Chondrocyte (in vitro differentiated cells): ENCODE data around the gene MRAP. TPM values are rescaled to one million over a fixed set of nuclear protein-coding genes. Genes with fewer than 3 reads are reported as not detected.
A peak's percentile ranks its signal among the peaks of the same experiment; 100 is the strongest.

Source experiments
- DNase-seq: peaks from one replicate; pipeline ENCODE4 v3.0.0; 2021; ENCODE audit warnings: mixed read lengths, low spot score
- H3K27ac Mint-ChIP-seq: one replicate; pipeline ENCODE4 v1.8.0; 2021; ENCODE audit warnings: mild to moderate bottlenecking, moderate library complexity, mixed read lengths; ENCODE audit not compliant: unreplicated experiment
- H3K27me3 Mint-ChIP-seq: 2 replicates; pipeline ENCODE4 v1.8.0; 2021; ENCODE audit warnings: low read depth, mixed read lengths
- H3K36me3 Mint-ChIP-seq: 2 replicates; pipeline ENCODE4 v1.8.0; 2021; ENCODE audit warnings: low read depth, mixed read lengths
- H3K4me1 Mint-ChIP-seq: 2 replicates; pipeline ENCODE4 v1.8.0; 2021; ENCODE audit warnings: low read depth, mild to moderate bottlenecking, mixed read lengths
- H3K4me3 Mint-ChIP-seq: one replicate; pipeline ENCODE4 v1.8.0; 2021; ENCODE audit warnings: mild to moderate bottlenecking, moderate library complexity, mixed read lengths; ENCODE audit not compliant: unreplicated experiment
- H3K9me3 Mint-ChIP-seq: 2 replicates; pipeline ENCODE4 v1.8.0; 2021; ENCODE audit warnings: low read depth, mixed read lengths
- CTCF ChIP-seq: fragments of 200-600 bp; sonication (generic); IDR thresholded peaks from 2 replicates; pipeline ENCODE4 v1.5.0; 2021; ENCODE audit warnings: antibody characterized with exemption, mild to moderate bottlenecking, moderate library complexity
- total RNA-seq: library from RNA; stranded (reverse); gene quantifications from 3 replicates; pipeline ENCODE4 v1.2.1, GENCODE V29; 2021

MRAP gene
- total RNA-seq, 1 donor from 2014 or later, result not detected

GRCh38 chr21:32338209-32338921, 39.7 kb downstream of the MRAP start:
- no peak for DNase-seq
- no peaks in the 10 kb centered on the region for H3K27me3 Mint-ChIP-seq
- peaks cover 2% of the 10 kb centered on the region for H3K9me3 Mint-ChIP-seq
- no peak for TF ChIP-seq CTCF
- H3K4me1 Mint-ChIP-seq, result peaks cover 49% of the 10 kb centered on the region
- peaks cover 35% of the 10 kb centered on the region for H3K36me3 Mint-ChIP-seq
- peak overlapping the region; percentile 42 for H3K27ac Mint-ChIP-seq
- H3K4me3 Mint-ChIP-seq, result no peak overlapping the region

- no peak for TF ChIP-seq CTCF
- Mint-ChIP-seq H3K9me3 (peaks cover 17% of the 10 kb centered on the region), H3K27ac (peak overlapping the region; percentile 58), H3K27me3 (no peaks in the 10 kb centered on the region), H3K4me1 (peaks cover 33% of the 10 kb centered on the region), H3K36me3 (peaks cover 49% of the 10 kb centered on the region), H3K4me3 (no peak overlapping the region)
- DNase-seq, result no peak
Observed at GRCh38 chr21:32340863-32341848, 42.5 kb downstream of the MRAP start.

GRCh38 chr21:32346951-32347350, 48.3 kb downstream of the MRAP start:
- peaks cover 17% of the 10 kb centered on the region for H3K9me3 Mint-ChIP-seq
- H3K27ac Mint-ChIP-seq, result no peak overlapping the region
- no peak overlapping the region for H3K4me3 Mint-ChIP-seq
- TF ChIP-seq CTCF, result no peak
- peaks cover 60% of the 10 kb centered on the region for H3K36me3 Mint-ChIP-seq
- no peaks in the 10 kb centered on the region for H3K4me1 Mint-ChIP-seq
- no peak for DNase-seq
- H3K27me3 Mint-ChIP-seq, result no peaks in the 10 kb centered on the region

- Mint-ChIP-seq H3K27ac (no peak overlapping the region), H3K36me3 (peaks cover 62% of the 10 kb centered on the region), H3K9me3 (peaks cover 17% of the 10 kb centered on the region), H3K4me1 (no peaks in the 10 kb centered on the region), H3K27me3 (no peaks in the 10 kb centered on the region), H3K4me3 (no peak overlapping the region)
- TF ChIP-seq CTCF, result no peak
- DNase-seq, result no peak
Observed at GRCh38 chr21:32347351-32347750, 48.7 kb downstream of the MRAP start.

- Mint-ChIP-seq H3K4me1 (no peaks in the 10 kb centered on the region), H3K9me3 (peaks cover 17% of the 10 kb centered on the region), H3K36me3 (peaks cover 64% of the 10 kb centered on the region), H3K27me3 (no peaks in the 10 kb centered on the region), H3K27ac (peak overlapping the region; percentile 41), H3K4me3 (no peak overlapping the region)
- no peak for TF ChIP-seq CTCF
- no peak for DNase-seq
Observed at GRCh38 chr21:32347977-32348376, 49.3 kb downstream of the MRAP start.
